GM18508 (cell line): ENCODE data around the gene ELP5.
A peak's percentile ranks its signal among the peaks of the same experiment; 100 is the strongest.

Experiments
- ATAC-seq: cut with Tn5 transposase; IDR thresholded peaks from one replicate; pipeline ENCODE4 v1.9.1; 2021; ENCODE audit warnings: moderate number of reproducible peaks; ENCODE audit not compliant: insufficient read depth, unreplicated experiment

ELP5 gene

GRCh38 chr17:7251661-7252175 is 297 bp upstream of the ELP5 start, which contains the start of gene CTDNEP1:
Gene CTDNEP1 (minus strand): TSS chr17:7251734. CDS start chr17:7251296, 438 bp downstream.
- ATAC-seq, result peak; percentile 63

- ATAC-seq, result no peak
Measured at GRCh38 chr17:7253082-7253481, 1.1 kb downstream of the ELP5 start.

DNA sequence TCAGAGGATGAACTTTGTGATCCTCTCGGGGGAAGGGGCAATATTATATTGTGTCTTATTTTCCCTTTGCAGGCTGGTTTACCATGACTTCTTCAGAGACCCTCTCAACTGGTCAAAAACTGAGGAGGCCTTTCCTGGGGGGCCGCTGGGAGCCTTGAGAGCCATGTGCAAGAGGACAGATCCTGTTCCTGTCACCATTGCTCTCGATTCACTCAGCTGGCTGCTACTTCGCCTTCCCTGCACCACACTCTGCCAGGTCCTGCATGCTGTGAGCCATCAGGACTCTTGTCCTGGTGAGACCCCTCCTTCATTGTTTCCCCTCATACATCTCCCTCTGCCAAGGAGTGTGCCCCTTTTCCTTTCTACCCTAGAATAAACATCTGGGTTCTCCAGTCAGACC is 2.5 kb downstream of the ELP5 start:
- no peak for ATAC-seq

GRCh38 chr17:7256766-7257456 is 4.9 kb downstream of the ELP5 start:
- no peak for ATAC-seq

DNA sequence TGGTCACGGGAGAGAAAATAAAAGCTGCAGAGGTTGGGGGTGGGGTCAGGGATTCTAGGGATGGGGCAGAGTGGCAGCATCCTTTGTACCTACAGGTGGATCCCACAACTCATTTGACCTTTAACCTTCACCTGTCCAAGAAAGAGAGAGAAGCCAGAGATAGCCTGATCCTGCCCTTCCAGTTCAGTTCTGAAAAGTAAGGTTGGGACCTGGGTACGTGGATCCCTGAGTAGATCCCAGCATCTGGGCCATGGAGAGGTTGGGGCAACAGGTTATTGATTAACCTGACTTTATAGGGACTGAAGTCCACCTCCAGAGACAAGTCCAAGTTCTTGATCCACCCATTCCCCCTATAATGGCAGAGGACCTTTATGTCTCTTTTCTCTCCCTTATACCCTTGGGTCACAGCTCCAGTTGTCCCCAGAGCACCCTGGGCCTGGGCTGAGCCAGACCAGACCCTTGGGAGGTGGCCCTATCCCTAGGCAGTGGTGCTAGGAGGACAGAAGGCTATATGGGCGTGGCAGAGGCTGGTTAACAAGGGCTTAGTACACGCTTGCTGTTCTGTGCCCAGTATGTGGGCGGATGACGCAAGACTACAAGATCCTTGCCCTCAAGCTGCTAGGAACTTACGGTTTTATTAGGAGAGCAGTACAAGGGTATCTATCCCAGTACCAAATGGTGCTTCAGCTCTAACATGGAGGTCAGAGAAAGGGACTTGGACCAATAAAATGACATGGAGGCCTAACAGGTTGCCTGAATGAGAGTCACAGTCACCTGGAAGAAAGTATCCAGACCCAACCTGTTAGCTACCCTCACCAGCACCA is 6.9 kb downstream of the ELP5 start:
- no peak for ATAC-seq

DNA sequence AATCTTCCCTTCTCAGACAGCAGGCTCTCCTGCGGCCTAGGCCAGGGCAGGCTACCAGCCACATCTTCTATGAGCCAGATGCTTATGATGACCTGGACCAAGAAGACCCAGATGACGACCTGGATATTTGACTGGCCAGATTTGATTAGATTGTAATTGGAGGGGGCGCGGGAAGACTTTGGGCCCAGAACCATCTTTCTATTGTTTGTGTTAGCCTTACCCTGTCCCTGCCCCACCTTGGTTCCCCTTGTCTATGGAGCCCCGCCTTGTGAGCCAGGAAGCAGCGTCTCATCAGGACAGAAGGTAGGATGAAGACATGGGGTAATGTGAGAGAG is 7.5 kb downstream of the ELP5 start:
- ATAC-seq, result no peak

GRCh38 chr17:7260151-7260550 is 8.1 kb downstream of the ELP5 start:
- no peak for ATAC-seq

DNA sequence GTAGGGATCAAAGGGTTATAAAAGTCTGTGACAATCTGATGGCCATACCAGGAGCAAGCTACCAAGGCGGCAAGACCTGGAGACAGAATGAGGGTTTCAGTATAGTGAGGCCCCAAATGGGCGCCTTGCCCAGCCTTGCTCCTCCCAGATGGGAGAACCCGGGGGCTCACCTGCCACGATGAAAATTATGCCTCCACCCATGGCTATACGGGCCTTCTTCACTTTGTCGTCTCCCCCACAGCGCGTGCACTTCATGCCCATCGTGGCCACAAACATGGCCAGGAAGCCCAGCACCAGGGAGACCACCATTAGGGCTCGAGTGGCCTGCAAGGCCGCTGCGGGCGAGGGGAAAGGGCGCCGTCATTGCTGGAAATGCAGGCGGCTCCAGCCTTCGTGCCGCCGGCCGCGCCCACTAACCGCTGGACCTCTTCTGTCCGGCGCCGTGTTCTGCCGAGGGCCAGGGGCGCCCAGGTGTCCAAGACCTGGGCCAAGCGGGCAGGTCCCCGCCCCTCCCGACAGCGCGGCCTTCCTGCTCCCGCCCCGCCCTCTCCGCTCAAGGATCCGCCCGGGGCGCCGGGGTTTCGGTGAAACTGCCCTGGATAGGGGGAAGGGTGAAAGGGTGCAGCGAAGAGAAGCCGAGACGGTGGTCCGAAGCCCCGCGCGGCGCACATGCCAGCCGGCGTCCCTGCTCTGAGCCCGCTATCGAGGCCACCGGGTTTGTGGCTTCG is 8.8 kb downstream of the ELP5 start:
- no peak for ATAC-seq

- ATAC-seq, result no peak
Measured at GRCh38 chr17:7261379-7262191, 9.6 kb downstream of the ELP5 start.

- ATAC-seq, result no peak
Measured at GRCh38 chr17:7262192-7262934, 10.3 kb downstream of the ELP5 start, which contains the start of gene CLDN7. Gene CLDN7 (minus strand): TSS chr17:7262478. CDS start chr17:7262043, 435 bp downstream.

DNA sequence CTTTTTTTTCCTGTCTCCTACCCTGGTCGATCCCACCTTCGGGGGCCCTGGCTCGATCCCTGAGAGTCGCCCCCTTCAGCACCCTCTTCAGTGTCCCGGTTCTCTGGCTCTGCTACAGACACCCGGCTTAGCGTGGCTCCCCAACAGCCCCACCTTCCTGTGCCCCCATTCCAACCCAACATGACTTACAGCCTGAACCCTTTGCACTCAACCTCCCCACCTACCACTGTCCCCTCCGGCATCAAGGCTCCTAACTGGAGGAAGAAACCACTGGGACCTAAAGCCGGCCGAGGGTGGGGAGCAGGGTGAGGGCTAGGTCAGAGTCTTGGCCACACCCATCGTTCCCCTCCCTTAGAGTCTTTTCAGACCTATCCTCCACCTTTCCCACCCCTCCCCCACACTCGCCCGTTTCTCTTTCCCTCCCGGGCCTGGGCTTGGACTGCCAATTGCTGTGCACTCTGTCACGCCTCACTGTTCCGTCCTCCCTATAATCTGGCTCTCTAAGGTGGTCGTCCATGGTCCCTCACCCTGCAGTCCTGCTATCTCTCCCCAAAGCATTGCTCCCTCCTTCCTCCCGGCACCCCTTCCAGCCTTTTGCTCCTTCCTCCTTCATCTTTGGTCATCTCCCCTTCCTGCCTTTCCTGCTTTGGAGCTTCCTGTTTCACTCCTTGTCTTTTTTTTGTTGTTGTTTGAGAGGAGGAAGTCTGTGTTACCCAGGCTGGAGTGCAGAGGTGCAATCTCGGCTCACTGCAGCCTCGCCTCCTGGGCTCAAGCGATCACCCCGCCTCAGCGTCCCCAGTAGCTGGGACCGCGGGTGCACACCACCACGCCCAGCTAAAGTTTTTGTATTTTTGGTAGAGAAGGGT is 11.2 kb downstream of the ELP5 start:
- ATAC-seq, result no peak

- ATAC-seq, result no peak
Measured at GRCh38 chr17:7263801-7264078, 11.7 kb downstream of the ELP5 start.

DNA sequence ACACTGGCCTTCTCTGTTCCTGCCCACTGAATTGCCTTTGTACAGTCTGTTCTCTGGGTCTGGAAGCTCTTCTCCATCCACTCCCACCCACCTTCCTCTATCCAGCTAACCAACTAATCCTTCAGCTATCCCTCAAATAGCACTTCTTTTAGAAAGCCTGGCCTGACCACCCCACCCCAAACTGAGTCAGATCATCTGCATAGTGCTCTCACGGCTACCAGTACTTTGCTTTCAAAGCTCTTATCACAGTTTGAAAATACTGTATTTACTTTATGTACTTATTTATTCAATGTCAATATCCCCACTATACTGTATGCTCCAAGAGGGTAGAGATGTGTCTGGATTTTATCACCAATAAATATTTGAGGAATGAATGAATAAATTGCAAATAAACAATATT is 14.8 kb downstream of the ELP5 start:
- ATAC-seq, result no peak

DNA sequence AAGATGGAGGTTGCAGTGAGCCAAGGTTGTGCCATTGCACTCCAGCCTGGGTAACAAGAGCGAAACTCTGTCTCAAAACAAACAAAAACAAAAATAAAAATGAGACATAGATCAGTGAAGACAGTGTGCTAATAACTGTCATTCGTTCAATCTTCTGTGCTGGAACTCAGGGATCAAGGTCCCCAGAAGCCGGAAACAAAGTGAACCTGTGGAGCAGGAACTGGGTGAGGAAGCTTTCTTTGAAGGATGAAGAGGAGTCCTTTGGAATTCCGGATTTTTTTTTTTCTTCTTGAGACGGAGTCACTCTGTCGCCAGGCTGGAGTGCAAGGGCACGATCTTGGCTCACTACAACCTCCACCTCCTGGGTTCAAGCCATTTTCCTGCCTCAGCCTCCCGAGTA is 27.4 kb downstream of the ELP5 start:
- no peak for ATAC-seq

DNA sequence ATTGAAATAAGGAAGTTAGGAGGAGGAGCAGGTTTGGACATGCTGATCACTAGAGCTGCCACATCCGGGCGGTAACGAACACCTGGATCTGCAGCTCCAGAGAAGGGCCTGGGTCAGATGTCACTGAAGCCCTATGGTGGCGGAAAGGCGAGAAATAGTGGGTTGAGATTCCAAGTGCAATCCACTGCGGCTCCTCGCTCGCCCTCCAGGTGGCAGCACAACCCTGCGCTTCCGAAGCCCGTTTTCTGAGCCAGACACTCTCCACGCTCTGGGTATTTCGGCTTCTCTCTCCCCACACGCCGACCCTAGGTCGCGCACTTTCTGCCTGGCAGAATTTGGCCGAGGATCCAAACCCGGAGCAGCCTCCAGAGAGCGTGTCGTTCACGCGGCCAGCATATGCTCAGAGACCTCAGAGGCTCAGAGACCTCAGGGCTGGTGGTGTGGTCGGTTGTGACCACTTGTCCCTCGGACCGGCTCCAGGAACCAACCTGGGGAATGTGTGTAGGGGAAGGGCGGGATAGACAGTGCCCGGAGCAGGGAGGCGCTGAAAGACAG is 28.6 kb downstream of the ELP5 start:
- ATAC-seq, result no peak

- ATAC-seq, result no peak
Measured at GRCh38 chr17:7281074-7281952, 29.3 kb downstream of the ELP5 start, which contains the start of gene SLC2A4. Gene SLC2A4 (plus strand): TSS chr17:7281718. CDS start chr17:7281935, 217 bp downstream.
